ENCODE data around the gene PHF13. TPM values are rescaled to one million over a fixed set of nuclear protein-coding genes. Genes with fewer than 3 reads are reported as not detected.

The PHF13 gene
- total and polyA plus RNA-seq, 2 of the 4 experiments (the other 2 are of a cell fraction): 7.3 to 9.8 TPM

DNA sequence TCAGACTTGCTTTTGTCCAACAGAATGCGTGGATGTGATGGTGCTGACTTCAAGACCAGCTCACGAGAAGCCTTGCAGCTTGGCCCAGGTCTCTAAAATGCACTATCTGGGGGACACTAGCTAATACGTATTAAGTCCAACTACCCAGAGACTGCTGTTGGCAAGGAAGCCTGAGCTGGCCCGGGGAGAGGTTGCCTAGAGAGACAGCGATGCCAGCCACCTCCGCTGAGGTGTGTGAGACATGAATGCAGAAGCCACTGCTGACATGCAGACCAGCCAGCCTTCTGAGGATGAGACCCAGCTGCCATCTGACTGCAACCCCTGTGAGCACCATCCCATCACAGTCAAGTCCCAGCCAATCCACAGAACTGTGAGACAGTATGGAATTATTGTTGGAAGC is 43.6 kb downstream of the PHF13 start:
- ChIA-PET CTCF (no interaction called here), POLR2A (ENCODE audit: unreplicated experiment) (no interaction called here)
- H3K4me1 ChIP-seq (ENCODE audit: control insufficient read depth, insufficient read depth, low read length): peaks cover 1% of the 10 kb centered on the region
- H3K9me1 ChIP-seq (ENCODE audit: insufficient read depth, low read length): peaks cover 11% of the 10 kb centered on the region
- H2BK20ac ChIP-seq (ENCODE audit: low read depth, low read length): no peak overlapping the region
- H2AK5ac ChIP-seq (ENCODE audit: low read depth, low read length): no peak overlapping the region
- no peak overlapping the region for H3K9ac ChIP-seq (ENCODE audit: low read depth, low read length)
- H3K27me3 ChIP-seq (ENCODE audit: control insufficient read depth, insufficient read depth, low read length): no peaks in the 10 kb centered on the region
- H4K20me1 ChIP-seq (ENCODE audit: insufficient read depth, low read length): 0 out of 2 replicates have a peak, but pooled peaks cover 2% of the 10 kb centered on the region
- no peak overlapping the region for H3K4me2 ChIP-seq (ENCODE audit: low read depth, low read length)
- no peaks in the 10 kb centered on the region for H3K9me3 ChIP-seq (ENCODE audit: control insufficient read depth, insufficient read depth, low read length)
- no peak overlapping the region for H2AFZ ChIP-seq (replicated peaks; ENCODE audit: low read length, poor library complexity)
- BruUV-seq (replicated peaks): no TSS peak
- no peak overlapping the region for H3K56ac ChIP-seq (ENCODE audit: extremely low read depth, insufficient read depth, low read length)
- no peak overlapping the region for H2BK15ac ChIP-seq (ENCODE audit: low read depth, low read length)
- 100% methylated on average over 2 of the region's 6 CpGs; no CpG with 5 or more reads in 1 of the 2 experiments for WGBS, 2 experiments (ENCODE audit: extremely low coverage in 2 of 2, insufficient read length in 1 of 2)
- ATAC-seq (ENCODE audit: low read depth) (no peak), DNase-seq (no peak)
- H4K91ac ChIP-seq (ENCODE audit: insufficient read depth, low read depth, low read length): no peak overlapping the region
- no peak overlapping the region for H3K14ac ChIP-seq (replicated peaks; ENCODE audit: low read depth, low read length)
- no peak overlapping the region for H3K4me3 ChIP-seq (ENCODE audit: insufficient read depth, low read depth, low read length)
- TF ChIP-seq MAZ (IDR thresholded peaks at IDR 0.05; ENCODE audit: borderline replicate concordance, low read depth, low read length) (no peak), BHLHE40 (IDR thresholded peaks at IDR 0.05; ENCODE audit: low read depth, low read length) (no peak), RAD21 (IDR thresholded peaks at IDR 0.05; ENCODE audit: low read length) (no peak), FOS (IDR thresholded peaks at IDR 0.05; ENCODE audit: low read depth, low read length) (no peak), POLR2A (IDR thresholded peaks at IDR 0.05; ENCODE audit: low read depth, low read length) (no peak), MXI1 (IDR thresholded peaks at IDR 0.05; ENCODE audit: borderline replicate concordance, low read depth, low read length) (no peak), RCOR1 (IDR thresholded peaks at IDR 0.05; ENCODE audit: insufficient replicate concordance, low read length) (no peak), RFX5 (IDR thresholded peaks at IDR 0.05; ENCODE audit: low read depth, low read length) (no peak), NFE2L2 (IDR thresholded peaks at IDR 0.05; ENCODE audit: low read depth, low read length) (no peak), ELK1 (IDR thresholded peaks at IDR 0.05; ENCODE audit: borderline replicate concordance, low read depth, low read length) (no peak)
- TF ChIP-seq, protein P1, sequence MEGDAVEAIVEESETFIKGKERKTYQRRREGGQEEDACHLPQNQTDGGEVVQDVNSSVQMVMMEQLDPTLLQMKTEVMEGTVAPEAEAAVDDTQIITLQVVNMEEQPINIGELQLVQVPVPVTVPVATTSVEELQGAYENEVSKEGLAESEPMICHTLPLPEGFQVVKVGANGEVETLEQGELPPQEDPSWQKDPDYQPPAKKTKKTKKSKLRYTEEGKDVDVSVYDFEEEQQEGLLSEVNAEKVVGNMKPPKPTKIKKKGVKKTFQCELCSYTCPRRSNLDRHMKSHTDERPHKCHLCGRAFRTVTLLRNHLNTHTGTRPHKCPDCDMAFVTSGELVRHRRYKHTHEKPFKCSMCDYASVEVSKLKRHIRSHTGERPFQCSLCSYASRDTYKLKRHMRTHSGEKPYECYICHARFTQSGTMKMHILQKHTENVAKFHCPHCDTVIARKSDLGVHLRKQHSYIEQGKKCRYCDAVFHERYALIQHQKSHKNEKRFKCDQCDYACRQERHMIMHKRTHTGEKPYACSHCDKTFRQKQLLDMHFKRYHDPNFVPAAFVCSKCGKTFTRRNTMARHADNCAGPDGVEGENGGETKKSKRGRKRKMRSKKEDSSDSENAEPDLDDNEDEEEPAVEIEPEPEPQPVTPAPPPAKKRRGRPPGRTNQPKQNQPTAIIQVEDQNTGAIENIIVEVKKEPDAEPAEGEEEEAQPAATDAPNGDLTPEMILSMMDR (conservative IDR thresholded peaks at IDR 0.05; ENCODE audit: low read depth, low read length): no peak
- no peak overlapping the region for H2AK9ac ChIP-seq (replicated peaks; ENCODE audit: low read depth, low read length, poor library complexity)
- peaks cover 24% of the 10 kb centered on the region for H3K36me3 ChIP-seq (ENCODE audit: control insufficient read depth, insufficient read depth, low read length)
- H3K18ac ChIP-seq (ENCODE audit: low read depth, low read length): no peak overlapping the region
- H3K23ac ChIP-seq (ENCODE audit: low read depth, low read length): no peak overlapping the region
- no peak overlapping the region for H3K27ac ChIP-seq (ENCODE audit: insufficient read depth, low read length)
- no peak overlapping the region for H2BK5ac ChIP-seq (ENCODE audit: low read depth, low read length, poor library complexity, severe bottlenecking)
- H4K5ac ChIP-seq (ENCODE audit: low read depth, low read length): no peak overlapping the region
- H4K8ac ChIP-seq (ENCODE audit: low read depth in 2 of 2, low read length in 2 of 2): no peak overlapping the region
- no peak overlapping the region for H3K4ac ChIP-seq (ENCODE audit: low read depth, low read length)
- intact Hi-C loops (cut with micrococcal nuclease) (no loop called here), dilution Hi-C loops (cut with HindIII; ENCODE audit: low sequenced_read_pairs, unreplicated experiment) (no loop called here), in situ Hi-C loops (cut with MboI; ENCODE audit: low sequenced_read_pairs) (no loop called here)
- peaks cover 11 to 33% of the 10 kb centered on the region in 2 experiments for H3K79me1 ChIP-seq (ENCODE audit: low read depth in 1 of 2, low read length in 2 of 2)
- no peak overlapping the region for H2BK120ac ChIP-seq (ENCODE audit: low read depth, low read length)
